Left hindlimb (tissue), 1 donor: ENCODE data around the gene MDFIC.

ENCODE experiments used
- DNase-seq: peaks from one replicate; pipeline ENCODE4 v3.0.0-alpha.2; 2018

Gene MDFIC

DNA sequence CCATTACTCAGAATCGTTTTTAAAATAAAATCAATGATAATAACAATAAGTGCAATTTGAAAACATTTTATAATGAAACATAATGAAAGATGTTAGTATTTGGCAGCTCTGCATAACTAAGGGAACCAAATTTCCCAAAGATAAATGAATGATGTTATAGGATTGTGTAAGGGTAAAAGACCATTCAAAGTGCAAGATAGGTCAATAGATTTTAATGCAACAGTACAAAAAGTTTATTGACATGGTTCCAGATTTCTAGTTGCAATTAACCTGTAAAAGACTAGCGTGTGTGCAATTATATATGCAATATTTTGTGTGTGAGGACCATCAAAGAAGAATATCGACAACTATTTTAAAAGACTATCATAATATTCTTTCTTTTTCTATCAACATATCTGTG lies 122.3 kb downstream of the MDFIC start:
- no peak for DNase-seq

GRCh38 chr7:115047958-115048720 lies 126.2 kb downstream of the MDFIC start:
- DNase-seq, result no peak

DNA sequence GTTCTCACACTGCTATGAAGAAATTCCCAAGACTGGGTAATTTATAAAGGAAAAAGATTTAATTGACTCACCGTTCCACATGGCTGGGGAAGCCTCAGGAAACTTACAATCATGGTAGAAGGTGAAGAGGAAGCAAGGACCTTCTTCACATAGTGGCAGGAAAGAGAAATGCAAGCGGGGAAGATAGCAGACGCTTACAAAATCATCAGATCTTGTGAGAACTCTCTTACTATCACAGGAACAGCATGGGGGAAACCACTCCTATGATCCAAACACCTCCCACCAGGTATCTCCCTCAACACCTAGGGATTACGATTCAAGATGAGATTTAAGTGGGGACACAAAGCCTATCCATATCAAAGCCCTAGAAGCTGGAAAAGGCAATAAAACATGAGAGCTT lies 130.8 kb downstream of the MDFIC start:
- DNase-seq, result no peak

GRCh38 chr7:115054478-115055065 lies 132.7 kb downstream of the MDFIC start:
- DNase-seq, result no peak

DNA sequence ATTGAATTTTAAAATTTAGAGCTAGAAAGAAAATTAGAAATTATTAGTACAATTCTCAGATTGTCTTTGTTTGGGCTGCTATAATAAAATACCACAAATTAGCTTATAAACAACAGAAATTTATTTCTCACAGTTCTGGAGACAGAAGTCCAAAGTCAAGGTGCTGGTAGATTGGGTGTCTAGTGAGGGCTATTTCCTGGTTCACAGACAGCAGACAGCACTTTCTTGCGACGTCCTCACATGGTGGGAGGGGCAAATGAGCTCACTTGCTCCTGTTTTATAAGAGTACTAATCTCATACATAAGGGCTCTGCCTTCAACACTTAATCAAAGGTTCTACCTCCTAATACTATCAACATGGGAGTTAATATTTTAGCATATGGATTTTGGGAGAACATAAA lies 134.1 kb downstream of the MDFIC start:
- no peak for DNase-seq

DNA sequence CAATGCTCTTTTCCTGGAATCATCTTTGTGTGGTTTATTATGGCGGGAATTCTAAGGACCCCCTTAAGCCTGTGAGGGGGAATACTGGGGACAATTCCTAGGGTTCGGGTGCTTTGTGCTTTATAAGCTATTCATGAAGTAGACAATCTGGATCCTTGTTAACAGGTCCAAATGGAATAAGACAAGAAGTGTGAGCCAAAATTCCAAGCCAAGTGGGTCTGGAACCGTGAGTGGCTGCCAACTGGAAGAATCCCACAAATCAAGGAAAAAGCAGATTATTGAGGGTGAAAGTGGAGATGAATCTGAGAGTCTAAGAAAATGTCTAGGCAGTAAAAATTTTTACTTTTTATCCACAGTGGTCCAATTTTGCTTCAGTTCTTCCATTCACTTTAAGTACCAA lies 136.8 kb downstream of the MDFIC start:
- DNase-seq, result peak; percentile 30

- DNase-seq, result no peak
Observed at GRCh38 chr7:115059321-115059720, 137.4 kb downstream of the MDFIC start.

DNA sequence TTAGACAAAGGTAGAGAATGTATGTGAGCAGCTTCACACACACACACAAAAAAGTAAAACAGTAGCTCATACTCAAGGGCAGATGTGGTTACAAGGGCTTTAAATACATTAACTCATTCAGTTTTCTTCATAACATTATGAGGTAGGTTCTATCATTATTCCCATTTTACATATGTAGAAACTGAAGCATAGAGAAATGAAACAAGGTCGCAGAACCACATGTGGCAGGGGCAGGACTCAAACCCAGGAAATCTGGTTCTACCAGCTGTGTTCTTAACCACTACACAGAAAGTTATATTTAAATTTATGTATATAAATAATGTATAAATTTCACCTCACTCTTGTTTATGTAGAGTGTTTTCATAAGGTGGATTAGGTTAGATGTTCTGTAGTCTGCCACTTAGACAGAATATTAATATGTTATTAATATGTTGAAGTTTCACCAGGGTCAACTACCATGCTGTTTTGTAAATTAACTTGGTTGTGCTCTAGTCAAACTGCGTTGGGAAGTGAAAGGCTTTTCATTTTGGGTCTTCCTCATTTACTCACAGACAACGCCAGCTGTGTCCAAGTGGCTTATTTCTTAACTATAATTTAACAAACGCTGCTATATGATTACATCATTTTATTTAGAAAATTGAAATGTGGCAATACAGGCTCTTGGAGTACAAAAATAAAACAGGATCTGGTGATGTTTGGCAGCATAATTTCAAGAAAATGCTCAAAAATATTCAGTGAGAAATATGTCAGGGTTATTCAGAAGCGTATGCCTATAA lies 138.4 kb downstream of the MDFIC start:
- no peak for DNase-seq

- no peak for DNase-seq
Observed at GRCh38 chr7:115066050-115066449, 144.2 kb downstream of the MDFIC start.

DNA sequence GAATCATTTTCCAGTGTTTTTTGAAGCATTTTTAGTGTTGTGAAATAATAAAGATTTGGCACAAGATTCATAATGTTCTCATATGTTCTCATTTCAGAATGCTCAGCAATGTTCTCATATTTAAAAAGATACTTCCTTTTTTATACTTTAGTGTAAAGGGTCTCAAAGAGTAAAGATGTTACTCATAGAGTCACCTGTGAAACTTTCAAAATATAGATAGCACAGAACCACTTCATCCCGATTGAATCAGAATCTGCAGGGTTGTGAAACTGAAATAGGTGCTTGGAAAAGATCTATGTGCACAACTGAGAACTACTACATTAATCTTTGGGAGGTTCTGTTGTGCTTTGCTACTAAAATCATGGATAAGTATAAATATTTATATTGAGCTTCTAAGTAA lies 144.7 kb downstream of the MDFIC start:
- DNase-seq, result no peak

DNA sequence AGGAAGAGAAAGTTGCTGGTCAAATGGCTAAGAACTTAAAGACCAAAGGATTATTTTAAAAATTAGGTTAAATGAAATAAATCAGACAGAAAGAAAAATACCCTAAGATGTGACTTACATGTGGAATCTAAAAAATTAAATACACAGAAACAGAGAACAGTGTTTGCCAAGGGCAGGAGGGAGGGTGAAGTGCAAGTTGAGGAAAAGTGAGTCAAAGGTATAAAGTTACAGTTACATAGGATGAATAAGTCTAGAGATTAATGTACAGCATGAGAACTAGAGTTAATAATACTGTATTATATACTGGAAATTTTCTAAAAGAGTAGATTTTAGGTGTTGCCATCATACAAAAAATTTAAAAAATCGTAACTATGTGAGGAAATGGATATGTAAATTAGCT lies 146.3 kb downstream of the MDFIC start:
- no peak for DNase-seq
